Psoas muscle (tissue), 8 donors: ENCODE data around the gene AHNAK2. TPM values are rescaled to one million over a fixed set of nuclear protein-coding genes. Genes with fewer than 3 reads are reported as not detected.

Experiments
- ATAC-seq, 4 donors: fragments of 200-7000 bp; cut with Tn5 transposase; one replicate each; pipeline ENCODE4 v1.9.1; 2020; ENCODE audit warnings: moderate library complexity in 3 of 4, mild to moderate bottlenecking in 2 of 4
- DNase-seq, 2 donors: peaks; one replicate each; pipeline ENCODE4 v3.0.0-alpha.2; 2020
- H3K27ac ChIP-seq: fragments of 200-600 bp; one replicate; pipeline ENCODE4 v1.8.0; 2022
- H3K27me3 ChIP-seq, 3 donors: fragments of 200-600 bp in 1 of 3; one replicate each; pipeline versions ENCODE4 v1.6.1 to v1.8.0; 2013 to 2022; ENCODE audit warnings: low read length in 2 of 3, mild to moderate bottlenecking in 2 of 3, moderate library complexity in 1 of 3; ENCODE audit not compliant: insufficient read depth in 3 of 3
- H3K36me3 ChIP-seq, 2 donors: fragments of 200-600 bp in 1 of 2; one replicate each; pipeline versions ENCODE4 v1.6.1 to v1.8.0; 2013 to 2022; ENCODE audit warnings: low read depth in 1 of 2, mild to moderate bottlenecking in 1 of 2, moderate library complexity in 1 of 2; ENCODE audit not compliant: insufficient read depth in 1 of 2
- H3K4me1 ChIP-seq: fragments of 200-600 bp; one replicate; pipeline ENCODE4 v1.8.0; 2022
- H3K4me3 ChIP-seq: fragments of 200-600 bp; one replicate; pipeline ENCODE4 v1.8.0; 2022; ENCODE audit warnings: mild to moderate bottlenecking
- H3K9me3 ChIP-seq: fragments of 200-600 bp; one replicate; pipeline ENCODE4 v1.8.0; 2022
- WGBS, 3 donors: extraction: QIAGEN DNeasy Blood & Tissue Kit; methylation state at CpG; one replicate each; pipeline versions ENCODE4 v1.1.6 to v1.1.7; 2013; 5-methylcytosine and 5-hydroxymethylcytosine counted together
- intact Hi-C, 2 donors: fragments of 100-400 bp; cut with DNase I; formaldehyde crosslinking; loops; one replicate each; pipeline versions ENCODE4 v1.11.0 to v1.14.2; 2022
- polyA plus RNA-seq, 3 donors: library from polyadenylated mRNA; stranded (reverse); fragments of 200-250 nt; gene quantifications; one replicate each; pipeline ENCODE4 v1.2.3, GENCODE V29; 2013
- total RNA-seq, 4 donors: library from RNA; stranded (reverse); fragmentation: NEBNext Ultra II Directional in 2 of 4; extraction: Animal tissue kit (Norgen Biotek cat#: 25700) in 2 of 4; gene quantifications; one replicate each; pipeline versions ENCODE4 v1.2.1 to v1.2.4, GENCODE V29; 2021 to 2023
- TF ChIP-seq, protein P1 (sequence below): fragments of 200-600 bp; IDR thresholded peaks from one replicate; pipeline ENCODE4 v1.8.0; 2022; ENCODE audit warnings: antibody characterized with exemption
- donor health status: healthy with polysubstance abuse.
- donor health status: DM: no; HTN: no; CAD: no; lungs with moderate emphysema.
- donor health status: Bipolar disorder and iron deficiency.
- donor health status: healthy.
- donor health status: DM: yes; HTN: yes; CAD: no.
- donor health status: DM: no; HTN: no; CAD: no.
- donor health status: DM: no; HTN: no; CAD: no.
- donor health status: DM: yes; HTN: yes; CAD: no.

AHNAK2 gene
- total and polyA plus RNA-seq, 7 donors = 0.69 to 4.7 (median 2.0) TPM

DNA sequence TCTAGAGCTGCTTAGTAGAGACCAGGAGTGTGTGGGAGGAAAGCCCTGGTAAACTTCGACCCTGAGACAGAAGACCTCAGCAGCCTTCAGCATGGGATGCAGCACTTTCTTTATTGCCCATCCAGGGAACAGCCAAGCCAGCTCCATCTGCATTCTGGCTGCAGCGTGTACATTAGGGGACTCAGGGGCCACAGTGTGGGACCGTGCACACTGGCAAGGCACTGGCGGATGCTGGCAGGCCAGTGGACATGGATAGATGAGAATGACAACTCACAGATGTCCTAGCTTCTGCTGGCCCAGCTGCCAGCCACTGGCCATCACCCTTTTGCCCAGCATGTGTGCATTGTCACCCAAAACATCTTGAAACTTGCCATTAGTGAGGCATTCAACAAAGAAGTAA, 41.0 kb downstream of the AHNAK2 start:
- ATAC-seq (no peak), DNase-seq (no peak)
- Histone ChIP-seq H3K27me3 (peaks cover 0 to 53% (median 7%) of the 10 kb centered on the region in 3 donors), H3K36me3 (no peaks in the 10 kb centered on the region), H3K4me1 (no peaks in the 10 kb centered on the region), H3K27ac (no peak overlapping the region), H3K9me3 (no peaks in the 10 kb centered on the region), H3K4me3 (no peak overlapping the region)
- intact Hi-C loops = no loop called here
- TF ChIP-seq, protein P1, sequence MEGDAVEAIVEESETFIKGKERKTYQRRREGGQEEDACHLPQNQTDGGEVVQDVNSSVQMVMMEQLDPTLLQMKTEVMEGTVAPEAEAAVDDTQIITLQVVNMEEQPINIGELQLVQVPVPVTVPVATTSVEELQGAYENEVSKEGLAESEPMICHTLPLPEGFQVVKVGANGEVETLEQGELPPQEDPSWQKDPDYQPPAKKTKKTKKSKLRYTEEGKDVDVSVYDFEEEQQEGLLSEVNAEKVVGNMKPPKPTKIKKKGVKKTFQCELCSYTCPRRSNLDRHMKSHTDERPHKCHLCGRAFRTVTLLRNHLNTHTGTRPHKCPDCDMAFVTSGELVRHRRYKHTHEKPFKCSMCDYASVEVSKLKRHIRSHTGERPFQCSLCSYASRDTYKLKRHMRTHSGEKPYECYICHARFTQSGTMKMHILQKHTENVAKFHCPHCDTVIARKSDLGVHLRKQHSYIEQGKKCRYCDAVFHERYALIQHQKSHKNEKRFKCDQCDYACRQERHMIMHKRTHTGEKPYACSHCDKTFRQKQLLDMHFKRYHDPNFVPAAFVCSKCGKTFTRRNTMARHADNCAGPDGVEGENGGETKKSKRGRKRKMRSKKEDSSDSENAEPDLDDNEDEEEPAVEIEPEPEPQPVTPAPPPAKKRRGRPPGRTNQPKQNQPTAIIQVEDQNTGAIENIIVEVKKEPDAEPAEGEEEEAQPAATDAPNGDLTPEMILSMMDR = no peak
- WGBS, 3 donors = 48 to 66% (median 65%) methylated on average over 4 of the region's 4 CpGs

GRCh38 chr14:104936361-104937155, 41.6 kb downstream of the AHNAK2 start:
- Histone ChIP-seq H3K36me3 (no peaks in the 10 kb centered on the region), H3K27ac (no peak overlapping the region), H3K4me1 (no peaks in the 10 kb centered on the region), H3K27me3 (peaks cover 0 to 58% (median 10%) of the 10 kb centered on the region in 3 donors), H3K4me3 (no peak overlapping the region), H3K9me3 (no peaks in the 10 kb centered on the region)
- ATAC-seq = no peak
- no peak for DNase-seq
- TF ChIP-seq, protein P1 = no peak
- 67 to 85% (median 75%) methylated on average over 10 of the region's 10 CpGs for WGBS, 3 donors
- intact Hi-C loops = no loop called here

GRCh38 chr14:104935955-104936354, 42.2 kb downstream of the AHNAK2 start:
- ATAC-seq = no peak
- no peak overlapping the region for H3K4me3 ChIP-seq
- no peak overlapping the region for H3K27ac ChIP-seq
- peaks cover 0 to 55% (median 10%) of the 10 kb centered on the region in 3 donors for H3K27me3 ChIP-seq
- 39 to 93% (median 63%) methylated on average over 2 of the region's 2 CpGs for WGBS, 3 donors
- DNase-seq = no peak
- no peaks in the 10 kb centered on the region for H3K9me3 ChIP-seq
- intact Hi-C loops = no loop called here
- TF ChIP-seq, protein P1 = no peak
- no peaks in the 10 kb centered on the region for H3K36me3 ChIP-seq
- H3K4me1 ChIP-seq = no peaks in the 10 kb centered on the region

DNA sequence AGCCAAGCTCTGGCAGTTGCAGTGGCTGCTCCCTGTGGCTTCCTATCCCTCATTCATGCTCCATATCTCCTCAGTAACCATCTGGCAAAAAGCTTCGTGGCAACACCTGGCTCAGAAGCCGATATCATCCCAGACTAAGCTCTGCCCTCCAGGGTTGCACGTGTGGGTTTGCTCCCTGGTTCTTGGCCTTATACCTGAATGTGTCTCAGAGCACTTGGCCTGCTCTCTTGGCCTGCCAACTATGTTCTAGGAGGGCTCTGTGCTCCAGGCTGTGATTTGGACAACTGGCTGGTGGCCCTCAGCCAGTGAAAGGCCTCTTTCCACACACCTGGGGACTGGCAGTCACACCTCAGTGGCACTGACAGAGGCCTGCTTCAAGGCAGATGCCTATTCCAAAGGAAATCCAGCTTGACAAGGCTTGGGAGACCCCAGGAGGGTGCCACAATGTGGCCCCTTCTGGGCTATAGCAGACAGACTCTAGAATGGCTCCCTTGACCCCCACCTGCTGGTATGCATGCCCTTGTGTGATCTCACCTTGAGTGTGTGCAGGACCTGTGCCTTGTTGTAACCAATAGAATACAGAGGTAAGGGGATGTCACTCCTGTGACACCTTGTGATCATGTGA, 43.0 kb downstream of the AHNAK2 start:
- H3K9me3 ChIP-seq = no peaks in the 10 kb centered on the region
- no peak overlapping the region for H3K4me3 ChIP-seq
- H3K36me3 ChIP-seq = no peaks in the 10 kb centered on the region
- H3K27ac ChIP-seq = no peak overlapping the region
- intact Hi-C loops = no loop called here
- H3K4me1 ChIP-seq = no peaks in the 10 kb centered on the region
- TF ChIP-seq, protein P1 = no peak
- ATAC-seq = no peak
- no peak for DNase-seq
- WGBS, 3 donors = 51 to 66% (median 59%) methylated on average over 3 of the region's 3 CpGs
- peaks cover 0 to 60% (median 9%) of the 10 kb centered on the region in 3 donors for H3K27me3 ChIP-seq
